ENCODE results near the gene CBX8.

CBX8 gene

DNA sequence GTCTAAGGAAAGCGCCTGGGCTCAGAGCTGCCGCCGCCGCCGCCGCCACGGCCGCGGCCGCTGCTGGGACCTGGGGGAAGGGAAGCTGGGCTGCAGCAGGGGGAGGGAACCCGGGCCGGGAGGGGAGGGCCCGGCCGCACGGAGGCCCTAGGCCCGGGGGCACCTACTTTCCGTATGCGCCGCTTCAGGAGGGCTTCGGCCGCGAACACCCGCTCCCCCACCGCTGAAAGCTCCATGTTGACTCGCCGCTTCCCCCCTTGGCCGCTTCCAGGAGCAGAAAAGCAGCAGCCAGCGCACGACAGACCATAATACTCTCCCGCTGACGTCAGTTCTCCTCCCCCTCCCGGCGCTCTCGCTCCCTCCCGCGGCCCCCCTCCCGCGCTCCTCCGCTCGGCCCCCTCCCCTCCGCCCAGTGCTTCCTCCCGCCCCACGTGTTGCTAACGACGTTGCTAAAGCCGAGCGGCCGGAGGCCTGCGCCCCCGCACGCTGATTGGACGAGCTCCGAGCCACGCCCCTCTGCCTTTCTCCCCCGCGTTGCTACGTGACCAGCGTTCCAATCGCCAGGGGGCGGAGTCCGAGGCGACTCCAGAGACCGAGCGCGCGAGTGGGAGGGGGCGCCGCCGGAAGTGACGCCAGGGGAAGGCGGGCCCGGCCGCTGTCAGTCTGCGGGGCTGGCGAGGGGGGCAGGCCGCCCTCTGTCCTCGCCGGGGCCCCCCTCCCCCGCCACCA, at the start of gene CBX8:
Gene CBX8, minus strand, starts transcription at position 315 of the 729 bp plus-strand sequence. Its CDS starts 79 bp downstream, at position 236.
- DNase-seq (ENCODE audit: low read depth in 3 of 3), result peak; percentile 98 to 99 (median 98)

DNA sequence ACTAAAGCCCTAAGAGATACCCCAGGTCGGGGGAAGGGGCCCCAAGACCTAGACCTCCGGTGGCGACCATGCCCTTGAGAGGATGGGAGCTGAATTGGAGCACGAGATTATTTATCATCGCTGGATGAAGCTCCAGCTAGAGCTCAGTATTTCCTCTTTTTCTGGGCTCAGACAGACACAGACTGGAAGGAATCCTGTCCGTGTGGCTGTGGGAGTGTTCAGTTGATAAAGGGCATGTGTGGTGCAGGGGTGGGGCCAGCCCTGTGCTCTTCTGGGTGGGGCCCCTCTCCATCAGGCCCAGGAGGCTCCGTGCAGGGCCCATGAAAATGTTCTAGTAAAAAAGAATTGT, 48.7 kb upstream of the CBX8 start:
- DNase-seq (ENCODE audit: low read depth in 3 of 3), result no peak

DNA sequence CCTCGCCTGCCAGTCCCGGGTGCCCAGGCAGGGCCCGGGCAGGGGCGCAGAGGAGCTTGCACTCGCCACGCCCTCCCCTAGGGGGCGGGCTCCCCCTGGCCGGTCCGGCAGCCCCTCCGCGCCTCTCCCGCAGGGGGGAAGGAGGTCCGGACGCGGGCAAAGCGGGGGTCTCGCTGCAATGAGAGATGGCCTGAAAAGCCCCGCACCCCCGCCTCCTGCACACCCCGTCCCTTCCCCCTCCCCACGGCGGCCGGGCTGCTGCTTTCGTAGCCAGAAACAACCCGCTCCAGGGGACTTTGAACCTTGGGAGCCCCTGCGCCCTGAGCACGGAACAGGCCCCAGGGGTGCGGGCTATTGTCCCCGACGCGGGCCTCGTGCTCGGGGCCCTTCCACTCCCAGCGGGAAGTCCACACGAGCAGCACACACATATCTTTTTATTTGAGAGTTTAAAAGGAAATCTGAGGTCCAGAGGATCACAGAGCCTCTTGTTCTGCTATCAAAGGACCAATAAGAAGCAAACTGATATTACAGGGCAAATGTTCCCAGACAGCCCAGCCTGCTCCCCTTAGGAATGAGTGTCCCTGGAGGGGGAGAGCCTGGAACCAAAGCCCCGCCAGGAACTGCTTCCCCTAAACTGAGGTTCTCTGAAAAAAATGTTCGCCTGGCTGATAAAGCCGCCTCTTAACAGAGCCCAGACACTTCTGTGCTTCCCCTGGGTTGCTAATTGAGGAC, 48.2 kb upstream of the CBX8 start:
- DNase-seq (ENCODE audit: low read depth in 3 of 3), result peak in 1 of 3 experiments; percentile 39

DNA sequence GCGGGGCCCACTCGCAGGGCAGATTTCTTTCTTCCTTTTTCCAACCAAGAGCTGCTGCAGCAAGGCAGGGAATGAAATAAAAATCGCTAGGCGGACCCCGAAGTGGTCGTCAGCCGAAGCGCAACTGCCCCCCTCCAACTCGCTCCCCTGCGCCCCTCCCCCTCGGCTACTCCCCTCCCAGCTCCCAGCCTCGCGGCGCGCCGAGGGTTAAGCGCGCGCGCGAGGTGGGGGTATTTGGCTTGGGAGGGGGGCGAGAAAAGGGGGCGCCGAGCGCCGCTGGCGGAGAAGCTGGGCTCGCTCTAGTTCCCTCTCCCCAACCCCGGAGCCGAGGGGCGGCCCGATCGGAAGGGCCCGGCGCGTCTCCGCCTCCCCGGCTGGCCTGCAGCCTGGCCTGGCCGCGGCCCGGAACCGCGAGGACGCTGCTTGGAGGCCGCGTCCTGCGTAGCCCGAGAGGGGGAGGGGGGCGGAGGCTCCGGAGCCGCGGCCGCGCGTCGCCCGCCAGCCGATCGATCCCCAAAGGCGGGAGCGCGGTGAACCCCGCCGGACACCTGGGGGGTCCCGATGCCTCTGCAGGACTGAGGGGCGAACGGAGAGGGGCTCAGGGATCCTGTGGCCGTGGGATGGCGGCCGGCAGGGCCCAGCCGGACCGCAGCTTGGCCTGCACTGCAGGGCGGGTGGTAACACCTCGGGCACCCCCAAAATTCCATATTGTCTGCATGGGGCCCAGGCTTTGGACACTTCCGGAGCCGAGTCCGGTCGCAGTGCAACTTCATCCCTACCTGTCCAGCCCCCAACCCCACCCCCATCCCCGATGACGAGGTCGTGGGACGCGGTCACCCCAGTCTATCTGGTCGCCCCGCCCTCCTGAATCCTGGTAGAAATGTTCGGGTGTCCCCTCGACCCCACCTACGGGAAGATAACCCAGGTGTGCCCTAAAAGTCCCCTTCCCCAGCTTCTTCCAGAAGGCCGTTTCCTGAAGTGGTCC, 47.2 kb upstream of the CBX8 start:
- DNase-seq (ENCODE audit: low read depth in 3 of 3), result no peak

DNA sequence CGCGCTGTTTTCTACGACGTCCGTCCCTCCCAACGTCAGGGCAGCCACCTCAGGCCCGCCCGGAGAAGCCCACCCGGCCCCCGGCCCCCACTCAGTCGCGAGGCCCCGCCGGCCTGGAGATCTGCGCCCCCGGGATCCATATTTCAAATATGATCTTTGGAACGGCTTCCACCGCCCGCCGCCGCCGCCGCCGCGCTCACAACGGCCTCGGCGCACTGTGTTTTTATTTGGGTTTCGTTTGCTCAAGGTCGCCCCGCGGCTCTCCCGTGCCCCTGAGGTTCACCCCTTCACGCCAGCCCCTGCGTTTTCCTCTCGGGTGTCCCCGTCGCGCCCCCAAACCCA, 46.6 kb upstream of the CBX8 start:
- no peak for DNase-seq (ENCODE audit: low read depth in 3 of 3)

DNA sequence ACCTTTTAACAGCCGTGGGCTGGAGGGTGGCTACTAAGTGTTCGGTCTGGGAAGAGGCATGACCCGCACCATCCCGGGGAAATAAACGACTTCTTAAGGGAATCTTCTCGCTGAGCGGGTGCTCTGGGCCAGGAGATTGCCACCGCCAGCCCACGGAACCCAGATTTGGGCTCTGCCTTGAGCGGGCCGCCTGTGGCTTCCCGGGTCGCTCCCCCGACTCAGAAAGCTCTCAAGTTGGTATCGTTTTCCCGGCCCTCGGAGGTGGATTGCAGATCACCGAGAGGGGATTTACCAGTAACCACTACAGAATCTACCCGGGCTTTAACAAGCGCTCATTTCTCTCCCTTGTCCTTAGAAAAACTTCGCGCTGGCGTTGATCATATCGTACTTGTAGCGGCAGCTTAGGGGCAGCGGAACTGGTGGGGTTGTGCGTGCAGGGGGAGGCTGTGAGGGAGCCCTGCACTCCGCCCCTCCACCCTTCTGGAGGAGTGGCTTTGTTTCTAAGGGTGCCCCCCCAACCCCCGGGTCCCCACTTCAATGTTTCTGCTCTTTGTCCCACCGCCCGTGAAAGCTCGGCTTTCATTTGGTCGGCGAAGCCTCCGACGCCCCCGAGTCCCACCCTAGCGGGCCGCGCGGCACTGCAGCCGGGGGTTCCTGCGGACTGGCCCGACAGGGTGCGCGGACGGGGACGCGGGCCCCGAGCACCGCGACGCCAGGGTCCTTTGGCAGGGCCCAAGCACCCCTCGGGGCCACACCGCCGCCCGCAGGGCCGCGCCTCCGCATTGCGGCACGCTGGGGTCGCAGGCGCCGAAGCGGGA, 46.0 kb upstream of the CBX8 start:
- no peak for DNase-seq (ENCODE audit: low read depth in 3 of 3)

DNA sequence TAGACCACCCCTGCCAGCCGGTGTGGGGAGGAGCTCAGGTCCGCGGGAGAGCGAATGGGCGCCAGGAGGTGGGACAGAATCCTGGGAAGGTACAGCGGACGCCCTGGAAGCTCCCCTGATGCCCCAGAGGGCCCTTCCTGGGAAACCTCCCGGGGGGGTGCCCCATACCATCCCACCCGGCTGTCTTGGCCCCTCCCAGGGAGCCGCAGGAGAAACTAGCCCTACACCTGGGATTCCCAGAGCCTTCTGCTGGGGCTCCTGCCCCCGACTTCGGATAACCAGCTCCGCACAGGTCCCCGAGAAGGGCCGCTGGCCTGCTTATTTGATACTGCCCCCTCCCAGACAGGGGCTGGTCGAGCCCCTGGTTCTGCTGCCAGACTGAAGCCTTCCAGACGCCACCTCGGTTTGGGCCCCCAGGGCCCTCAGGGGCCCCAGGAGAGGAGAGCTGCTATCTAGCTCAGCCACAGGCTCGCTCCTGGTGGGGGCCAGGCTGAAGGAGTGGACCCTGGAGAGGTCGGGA, 45.3 kb upstream of the CBX8 start:
- no peak for DNase-seq (ENCODE audit: low read depth in 3 of 3)

DNA sequence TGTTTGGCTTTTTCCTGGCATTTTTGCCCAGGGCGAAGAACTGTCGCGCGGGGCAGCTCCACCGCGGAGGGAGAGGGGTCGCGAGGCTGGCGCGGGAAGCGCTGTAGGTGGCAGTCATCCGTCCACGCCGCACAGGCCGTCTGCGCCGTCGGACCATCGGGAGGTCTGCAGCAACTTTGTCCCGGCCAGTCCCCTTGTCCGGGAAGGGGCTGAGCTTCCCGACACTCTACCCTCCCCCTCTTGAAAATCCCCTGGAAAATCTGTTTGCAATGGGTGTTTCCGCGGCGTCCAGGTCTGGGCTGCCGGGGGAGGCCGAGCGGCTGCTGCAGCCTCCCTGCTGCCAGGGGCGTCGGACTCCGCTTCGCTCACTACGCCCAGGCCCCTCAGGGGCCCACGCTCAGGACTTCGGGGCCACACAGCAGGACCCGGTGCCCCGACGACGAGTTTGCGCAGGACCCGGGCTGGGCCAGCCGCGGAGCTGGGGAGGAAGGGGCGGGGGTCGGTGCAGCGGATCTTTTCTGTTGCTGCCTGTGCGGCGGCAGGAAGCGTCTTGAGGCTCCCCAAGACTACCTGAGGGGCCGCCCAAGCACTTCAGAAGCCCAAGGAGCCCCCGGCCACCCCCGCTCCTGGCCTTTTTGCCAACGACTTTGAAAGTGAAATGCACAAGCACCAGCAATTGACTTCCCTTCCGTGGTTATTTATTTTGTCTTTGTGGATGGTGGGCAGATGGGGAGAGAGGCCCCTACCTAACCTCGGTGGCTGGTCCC, 44.7 kb upstream of the CBX8 start:
- no peak for DNase-seq (ENCODE audit: low read depth in 3 of 3)

DNA sequence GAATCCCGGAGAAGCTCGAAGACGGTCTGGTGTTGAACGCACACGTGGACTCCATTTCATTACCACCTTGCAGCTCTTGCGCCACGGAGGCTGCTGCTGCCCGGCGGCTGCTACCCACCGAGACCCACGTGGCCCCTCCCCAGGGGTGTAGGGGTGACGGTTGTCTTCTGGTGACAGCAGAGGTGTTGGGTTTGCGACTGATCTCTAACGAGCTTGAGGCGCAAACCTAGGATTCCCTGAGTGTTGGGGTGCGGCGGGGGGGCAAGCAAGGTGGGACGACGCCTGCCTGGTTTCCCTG, 44.1 kb upstream of the CBX8 start:
- DNase-seq (ENCODE audit: low read depth in 3 of 3), result no peak

DNA sequence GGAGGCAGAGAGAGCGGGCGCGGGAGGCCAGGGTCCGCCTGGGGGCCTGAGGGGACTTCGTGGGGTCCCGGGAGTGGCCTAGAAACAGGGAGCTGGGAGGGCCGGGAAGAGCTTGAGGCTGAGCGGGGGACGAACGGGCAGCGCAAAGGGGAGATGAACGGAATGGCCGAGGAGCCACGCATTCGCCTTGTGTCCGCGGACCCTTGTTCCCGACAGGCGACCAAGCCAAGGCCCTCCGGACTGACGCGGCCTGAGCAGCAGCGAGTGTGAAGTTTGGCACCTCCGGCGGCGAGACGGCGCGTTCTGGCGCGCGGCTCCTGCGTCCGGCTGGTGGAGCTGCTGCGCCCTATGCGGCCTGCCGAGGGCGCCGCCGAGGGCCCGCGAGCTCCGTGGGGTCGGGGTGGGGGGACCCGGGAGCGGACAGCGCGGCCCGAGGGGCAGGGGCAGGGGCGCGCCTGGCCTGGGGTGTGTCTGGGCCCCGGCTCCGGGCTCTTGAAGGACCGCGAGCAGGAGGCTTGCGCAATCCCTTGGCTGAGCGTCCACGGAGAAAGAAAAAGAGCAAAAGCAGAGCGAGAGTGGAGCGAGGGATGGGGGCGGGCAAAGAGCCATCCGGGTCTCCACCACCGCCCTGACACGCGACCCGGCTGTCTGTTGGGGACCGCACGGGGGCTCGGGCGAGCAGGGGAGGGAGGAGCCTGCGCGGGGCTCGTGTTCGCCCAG, 43.6 kb upstream of the CBX8 start:
- no peak for DNase-seq (ENCODE audit: low read depth in 3 of 3)

DNA sequence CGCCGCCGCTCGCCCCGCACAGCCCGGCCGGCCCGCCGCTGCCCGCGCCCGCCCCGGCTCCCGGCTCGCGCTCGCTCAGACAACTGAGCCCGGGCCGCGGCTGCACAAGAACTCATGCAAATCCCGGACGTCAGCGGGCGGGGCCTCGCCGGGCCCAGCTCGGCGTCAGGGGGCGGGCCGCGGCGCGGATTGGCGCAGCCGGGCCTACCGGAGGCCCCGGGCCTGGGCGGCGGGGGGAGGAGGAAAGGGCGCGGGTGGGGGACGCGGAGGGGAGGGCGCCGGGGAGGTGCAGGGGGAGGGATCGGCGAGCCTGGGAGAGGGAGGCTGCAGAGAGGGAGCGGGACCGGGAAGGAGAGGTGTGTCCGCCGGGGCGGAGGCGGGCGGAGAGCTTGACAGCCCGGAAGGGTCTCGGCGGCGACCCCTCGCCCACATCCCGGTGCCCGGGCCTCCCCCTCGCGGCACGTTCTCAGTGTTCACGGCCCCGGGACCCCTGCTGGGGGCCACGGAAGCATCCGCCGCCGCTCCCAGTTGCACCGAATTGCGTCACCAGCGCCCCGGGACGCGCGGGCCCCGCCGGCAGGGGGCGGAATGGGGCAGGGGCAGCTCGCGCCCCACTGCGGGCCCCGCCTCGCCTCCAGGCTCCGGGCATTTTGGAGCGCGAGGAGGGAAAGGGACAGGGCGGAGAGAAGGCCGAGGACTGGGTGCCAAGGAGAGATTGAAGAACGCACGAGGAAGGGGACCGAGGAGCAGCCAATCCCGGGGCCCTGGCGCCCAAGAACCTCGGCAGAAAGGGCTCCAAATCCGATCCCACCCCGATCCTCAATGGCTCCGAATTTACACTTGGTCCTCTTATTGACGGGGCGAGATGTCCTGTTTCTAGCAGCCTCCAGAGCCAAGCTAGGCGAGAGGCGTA, 42.7 kb upstream of the CBX8 start, which contains the start of gene CBX4:
Gene CBX4, minus strand, starts transcription at position 85 of the 913 bp plus-strand sequence. CDS start 189 bp downstream, outside the sequence.
- peak; percentile 84 to 86 (median 84) for DNase-seq (ENCODE audit: low read depth in 3 of 3)

DNA sequence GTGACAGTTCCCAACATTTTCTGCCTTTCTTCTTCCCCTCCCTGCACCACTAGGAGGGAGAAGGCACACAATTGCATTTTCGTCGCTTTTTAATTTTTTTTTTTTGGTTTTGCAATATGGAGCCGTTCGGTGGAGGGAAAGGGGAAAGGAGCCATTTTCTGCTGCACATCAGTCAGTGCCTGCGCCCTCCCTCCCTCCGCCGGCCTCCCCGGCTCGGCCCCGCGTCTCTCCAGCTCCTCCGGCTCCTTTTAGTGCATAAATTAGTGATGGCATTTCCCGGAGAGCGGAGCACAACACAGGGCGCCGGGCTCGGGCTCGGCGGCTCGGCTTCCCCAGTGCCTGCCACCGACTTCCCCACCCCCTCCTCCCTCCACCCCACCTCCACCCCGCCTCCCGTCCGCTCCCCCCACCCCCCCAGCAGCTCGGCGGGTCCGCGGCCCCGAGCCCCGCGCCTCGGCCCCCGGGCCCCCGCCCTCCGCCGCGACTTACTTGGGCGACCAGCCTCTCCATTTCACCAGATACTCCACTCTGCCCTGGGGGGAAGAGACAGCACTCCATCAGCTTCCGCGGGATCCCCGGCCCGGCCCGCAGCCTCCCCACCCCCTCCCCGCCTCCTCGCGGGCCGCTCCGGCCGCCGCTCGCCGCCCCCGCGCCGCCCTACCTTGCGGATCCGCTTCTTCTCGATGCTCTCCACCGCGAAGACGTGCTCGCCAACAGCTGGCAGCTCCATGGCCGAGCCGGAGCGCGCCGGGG, 41.8 kb upstream of the CBX8 start:
- peak in 1 of 3 experiments; percentile 35 for DNase-seq (ENCODE audit: low read depth in 3 of 3)

DNA sequence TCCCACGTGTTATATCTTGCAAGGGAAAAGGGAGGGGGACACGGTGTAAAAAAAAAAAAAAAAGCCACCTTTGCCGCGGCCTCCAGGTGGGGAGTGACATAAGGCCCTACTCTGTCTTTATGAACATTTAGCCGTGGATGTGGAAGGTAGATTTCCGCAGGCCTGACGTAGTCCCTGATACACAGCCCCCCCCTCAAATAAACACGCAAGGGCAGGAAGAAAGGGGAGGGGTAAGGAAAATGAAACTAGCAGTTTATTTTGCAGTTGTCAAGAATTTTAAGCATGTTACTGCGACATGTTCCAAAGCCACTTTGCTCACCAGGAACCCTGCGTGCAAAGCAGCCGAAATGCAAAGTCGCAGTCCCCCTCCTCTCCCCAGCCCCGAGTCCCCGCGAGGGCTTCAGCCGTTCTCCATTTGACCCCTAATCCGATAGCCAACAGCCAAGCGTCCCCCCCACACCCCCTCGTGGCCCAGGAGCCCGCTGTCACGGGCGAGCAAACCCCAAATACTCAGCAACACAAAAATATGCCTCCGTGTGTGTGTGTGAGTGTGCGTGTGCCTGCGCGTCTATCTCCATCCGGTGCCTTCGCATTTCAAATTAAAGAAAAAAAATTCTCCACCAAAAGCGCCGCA, 41.1 kb upstream of the CBX8 start:
- DNase-seq (ENCODE audit: low read depth in 3 of 3), result no peak

DNA sequence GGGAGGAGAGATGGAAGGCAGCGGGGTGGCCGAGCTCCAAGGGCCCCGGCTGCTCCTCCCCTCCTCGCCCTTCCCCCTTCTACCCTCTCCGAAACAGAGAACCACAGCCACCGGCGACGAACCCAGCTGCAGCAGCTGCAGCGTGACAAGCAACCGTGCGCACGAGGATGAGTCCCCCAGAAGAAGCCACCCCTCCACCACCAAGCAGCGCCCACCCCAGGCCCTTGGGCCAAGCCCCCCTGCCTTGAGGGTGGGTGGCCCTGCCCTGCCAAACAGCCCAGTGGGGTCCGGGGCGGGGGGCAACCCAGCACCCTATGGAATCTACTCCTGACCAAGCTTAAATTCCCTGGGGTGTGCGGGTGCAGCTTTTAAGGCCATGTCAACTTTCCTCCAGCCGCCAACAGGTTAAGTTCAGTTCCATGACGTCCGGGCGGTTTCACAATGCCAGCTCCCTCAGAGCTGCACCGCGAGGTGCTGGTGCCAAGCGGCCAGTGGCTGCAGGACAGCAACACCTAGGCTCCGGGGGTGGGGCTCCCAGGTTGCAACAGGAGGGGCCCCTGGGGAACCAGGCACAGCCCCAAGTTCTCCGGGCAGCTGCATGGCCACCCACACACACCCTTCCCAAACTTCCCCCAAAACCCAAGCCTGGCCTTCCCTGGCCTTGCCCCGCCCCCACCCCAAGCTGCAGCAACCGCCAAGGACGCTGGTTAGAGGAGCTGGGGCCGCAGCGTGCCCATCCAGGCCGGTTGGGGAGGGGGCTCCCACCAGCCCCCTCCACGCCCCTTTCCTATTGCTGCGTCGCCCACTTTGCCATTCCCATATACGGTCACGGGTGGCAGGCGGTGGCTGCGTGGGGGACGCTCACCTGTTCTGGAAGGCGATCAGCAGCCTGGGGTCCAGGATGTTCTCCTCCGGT, 40.4 kb upstream of the CBX8 start:
- DNase-seq (ENCODE audit: low read depth in 3 of 3), result no peak

DNA sequence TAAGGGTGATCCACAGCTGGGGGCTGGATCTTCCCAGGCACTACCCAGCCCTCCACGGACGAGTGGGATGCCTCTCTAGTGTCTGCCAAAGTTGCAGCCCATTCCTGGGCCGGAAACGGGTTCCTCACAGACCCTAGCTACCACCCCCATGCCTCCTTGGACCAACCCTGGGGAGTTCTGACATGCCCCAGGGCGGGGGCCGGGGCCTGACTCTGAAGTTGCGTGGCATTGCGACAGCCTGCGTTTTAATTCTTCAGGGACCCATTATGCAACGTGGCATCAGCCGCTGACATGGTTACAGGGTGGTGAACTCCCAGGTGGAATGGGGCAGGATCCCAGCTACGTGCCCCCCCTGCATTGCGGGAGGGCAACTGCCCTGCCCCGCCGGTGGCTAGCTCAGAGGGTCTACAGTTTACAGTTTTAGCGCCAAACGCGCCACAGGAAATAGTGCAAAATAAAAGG, 39.7 kb upstream of the CBX8 start:
- DNase-seq (ENCODE audit: low read depth in 3 of 3), result no peak

DNA sequence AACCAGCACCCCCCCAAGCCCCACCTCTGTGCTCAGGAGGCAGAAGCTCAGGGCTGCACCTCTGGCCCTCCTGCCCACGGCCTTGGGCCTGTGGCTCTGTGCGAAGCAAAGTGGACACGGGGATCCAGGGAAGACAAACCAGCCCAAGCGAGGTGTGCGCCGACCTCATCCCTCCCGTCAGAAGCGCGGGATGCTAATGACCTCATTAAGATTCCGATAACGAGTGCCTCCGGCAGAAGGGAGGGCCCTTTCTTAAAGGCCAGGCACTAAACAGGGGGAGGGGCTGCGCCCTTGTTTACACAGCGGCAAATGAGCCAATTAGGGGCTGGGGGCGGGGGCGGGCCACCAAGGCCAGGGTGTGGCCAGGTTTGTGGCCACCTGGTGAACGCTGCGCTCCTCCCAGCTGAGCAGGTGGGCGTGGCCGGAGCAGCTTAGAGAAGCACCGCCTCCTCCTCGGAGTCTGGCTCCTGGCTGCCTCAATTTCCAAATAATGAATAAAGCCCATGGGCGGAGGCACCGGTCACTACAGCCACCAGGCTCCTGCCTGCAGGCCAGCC, 39.2 kb upstream of the CBX8 start:
- DNase-seq (ENCODE audit: low read depth in 3 of 3), result no peak

Measured in stimulated activated CD4-positive, alpha-beta T cell treated with anti-CD3 and anti-CD28 coated beads, TNF-alpha, amount 100 ng/mL, for 4 hours (primary cell).